ENCODE results near the gene TACR1.
"Not testable (repeated sequence)": the region's sequence is repeated elsewhere in the genome, so short reads cannot be mapped to it uniquely, and the experiment has no call there.

Gene TACR1

DNA sequence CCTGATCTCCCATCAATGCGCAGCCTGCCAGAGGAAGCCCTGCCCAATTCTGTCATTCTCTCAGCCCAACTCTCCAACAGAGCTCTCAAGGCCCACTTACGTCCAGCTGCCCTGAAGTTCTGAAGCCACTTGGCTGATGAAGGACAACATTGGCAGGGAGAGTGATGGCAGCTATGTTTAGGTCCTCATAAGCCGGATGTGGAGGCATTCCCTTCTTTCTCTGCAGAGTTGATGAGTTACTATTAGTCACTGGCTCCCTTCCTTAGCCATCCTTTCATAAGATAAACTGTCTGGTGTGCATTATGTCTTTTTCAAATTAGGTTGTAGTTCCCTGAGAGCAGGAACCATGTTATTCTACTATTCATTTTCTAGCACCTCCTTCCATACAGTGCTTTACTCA, 22.5 kb upstream of the TACR1 start:
- Mint-ChIP-seq H3K9me3 (peaks cover 37% of the 10 kb centered on the region), H3K27me3 (ENCODE audit: low read depth, poor library complexity) (peaks cover 19% of the 10 kb centered on the region), H3K27ac (no peak overlapping the region), H3K4me1 (peaks cover 6% of the 10 kb centered on the region), H3K4me3 (no peak overlapping the region), H3K36me3 (ENCODE audit: low read depth) (no peaks in the 10 kb centered on the region)
- no peak for DNase-seq
- TF ChIP-seq, protein P1, sequence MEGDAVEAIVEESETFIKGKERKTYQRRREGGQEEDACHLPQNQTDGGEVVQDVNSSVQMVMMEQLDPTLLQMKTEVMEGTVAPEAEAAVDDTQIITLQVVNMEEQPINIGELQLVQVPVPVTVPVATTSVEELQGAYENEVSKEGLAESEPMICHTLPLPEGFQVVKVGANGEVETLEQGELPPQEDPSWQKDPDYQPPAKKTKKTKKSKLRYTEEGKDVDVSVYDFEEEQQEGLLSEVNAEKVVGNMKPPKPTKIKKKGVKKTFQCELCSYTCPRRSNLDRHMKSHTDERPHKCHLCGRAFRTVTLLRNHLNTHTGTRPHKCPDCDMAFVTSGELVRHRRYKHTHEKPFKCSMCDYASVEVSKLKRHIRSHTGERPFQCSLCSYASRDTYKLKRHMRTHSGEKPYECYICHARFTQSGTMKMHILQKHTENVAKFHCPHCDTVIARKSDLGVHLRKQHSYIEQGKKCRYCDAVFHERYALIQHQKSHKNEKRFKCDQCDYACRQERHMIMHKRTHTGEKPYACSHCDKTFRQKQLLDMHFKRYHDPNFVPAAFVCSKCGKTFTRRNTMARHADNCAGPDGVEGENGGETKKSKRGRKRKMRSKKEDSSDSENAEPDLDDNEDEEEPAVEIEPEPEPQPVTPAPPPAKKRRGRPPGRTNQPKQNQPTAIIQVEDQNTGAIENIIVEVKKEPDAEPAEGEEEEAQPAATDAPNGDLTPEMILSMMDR (IDR thresholded peaks at IDR 0.05) = no peak

DNA sequence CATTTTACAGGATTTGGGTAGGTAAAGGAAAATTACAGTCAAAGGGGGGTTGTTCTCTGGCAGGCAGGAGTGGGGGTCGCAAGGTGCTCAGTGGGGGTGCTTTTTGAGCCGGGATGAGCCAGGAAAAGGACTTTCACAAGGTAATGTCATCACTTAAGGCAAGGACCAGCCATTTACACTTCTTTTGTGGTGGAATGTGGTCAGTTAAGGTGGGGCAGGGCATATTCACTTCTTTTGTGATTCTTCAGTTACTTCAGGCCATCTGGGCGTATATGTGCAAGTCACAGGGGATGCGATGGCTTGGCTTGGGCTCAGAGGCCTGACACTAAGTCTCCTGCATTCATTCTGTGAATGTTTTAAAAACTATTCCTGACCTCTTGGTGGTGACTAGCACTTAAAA, 19.9 kb upstream of the TACR1 start:
- DNase-seq; H3K36me3 Mint-ChIP-seq (ENCODE audit: low read depth); H3K4me3 Mint-ChIP-seq; H3K27ac Mint-ChIP-seq; H3K4me1 Mint-ChIP-seq: not testable (repeated sequence)
- H3K9me3 Mint-ChIP-seq = peaks cover 37% of the 10 kb centered on the region
- peaks cover 21% of the 10 kb centered on the region for H3K27me3 Mint-ChIP-seq (ENCODE audit: low read depth, poor library complexity)

DNA sequence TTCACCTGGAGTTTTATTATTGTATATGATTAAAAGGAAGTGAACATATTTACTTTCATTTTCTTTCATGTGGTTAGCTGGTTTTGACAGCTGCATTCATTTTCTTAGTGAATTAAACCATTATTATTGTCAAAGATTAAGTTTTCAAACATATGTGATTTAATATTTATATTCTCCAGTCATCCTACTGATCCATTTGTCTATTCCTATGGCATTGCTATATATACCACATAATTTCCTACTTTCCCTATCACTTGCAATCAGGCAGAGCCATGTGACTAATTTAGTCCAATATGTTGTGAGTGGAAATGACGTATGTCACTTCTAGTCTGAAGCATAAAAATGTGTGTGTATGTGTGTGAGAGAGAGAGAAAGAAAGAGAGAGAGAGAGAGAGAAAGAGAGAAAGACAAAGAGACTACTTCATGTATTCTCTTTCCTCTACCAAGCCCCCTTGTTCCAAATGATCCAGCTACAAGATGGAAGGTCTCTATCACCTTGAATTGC, 12.0 kb upstream of the TACR1 start:
- no peak for DNase-seq
- Mint-ChIP-seq H3K4me1 (peaks cover 5% of the 10 kb centered on the region), H3K4me3 (no peak overlapping the region), H3K27ac (no peak overlapping the region), H3K27me3 (ENCODE audit: low read depth, poor library complexity) (peaks cover 3% of the 10 kb centered on the region), H3K36me3 (ENCODE audit: low read depth) (no peaks in the 10 kb centered on the region), H3K9me3 (no peaks in the 10 kb centered on the region)
- TF ChIP-seq, protein P1 (IDR thresholded peaks at IDR 0.05) = no peak

DNA sequence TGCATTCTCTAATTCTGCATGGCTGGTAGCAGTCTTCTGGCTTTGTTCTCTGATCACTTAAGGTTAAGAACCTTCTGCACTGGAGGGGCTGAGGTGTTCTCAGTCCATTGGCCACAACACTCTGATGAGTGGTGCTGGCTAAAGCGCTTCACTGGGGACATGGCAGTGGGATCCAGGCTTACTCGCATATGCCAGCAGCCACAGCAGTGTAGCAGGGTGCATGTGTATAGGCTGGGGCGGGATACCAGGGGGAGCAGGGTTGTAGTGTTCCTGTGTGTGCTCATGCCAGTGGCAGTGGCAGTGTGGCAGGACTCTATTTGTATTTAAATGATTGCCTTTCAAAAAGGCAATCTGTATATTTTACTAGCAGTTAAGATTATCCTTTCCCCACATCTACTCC, 11.1 kb upstream of the TACR1 start:
- no peak for DNase-seq
- peaks cover 11% of the 10 kb centered on the region for H3K27me3 Mint-ChIP-seq (ENCODE audit: low read depth, poor library complexity)
- TF ChIP-seq, protein P1 (IDR thresholded peaks at IDR 0.05) = no peak
- no peak overlapping the region for H3K4me3 Mint-ChIP-seq
- peaks cover 5% of the 10 kb centered on the region for H3K4me1 Mint-ChIP-seq
- no peaks in the 10 kb centered on the region for H3K36me3 Mint-ChIP-seq (ENCODE audit: low read depth)
- no peaks in the 10 kb centered on the region for H3K9me3 Mint-ChIP-seq
- H3K27ac Mint-ChIP-seq = no peak overlapping the region

DNA sequence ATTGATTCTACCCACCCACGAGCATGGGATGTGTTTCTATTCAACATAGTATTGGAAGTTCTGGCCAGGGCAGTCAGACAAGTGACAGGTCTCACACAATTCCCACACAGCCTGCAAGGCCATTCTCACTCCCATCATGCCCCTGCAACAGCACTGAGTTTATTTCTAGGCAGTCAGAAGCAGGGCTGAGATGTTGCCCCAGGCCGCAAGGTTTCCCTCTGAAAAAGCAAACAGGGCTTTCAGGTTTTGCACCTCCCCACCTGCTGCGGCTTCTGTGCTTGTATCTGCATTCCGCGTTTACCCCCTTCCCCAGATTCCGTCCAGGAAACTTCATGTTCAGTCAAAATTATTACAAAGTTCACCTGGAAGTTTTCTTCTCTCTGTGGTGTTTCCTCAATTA, 9.4 kb upstream of the TACR1 start:
- TF ChIP-seq, protein P1 (IDR thresholded peaks at IDR 0.05) = no peak
- H3K4me3 Mint-ChIP-seq = no peak overlapping the region
- no peak for DNase-seq
- no peak overlapping the region for H3K27ac Mint-ChIP-seq
- H3K36me3 Mint-ChIP-seq (ENCODE audit: low read depth) = no peaks in the 10 kb centered on the region
- peaks cover 28% of the 10 kb centered on the region for H3K27me3 Mint-ChIP-seq (ENCODE audit: low read depth, poor library complexity)
- no peaks in the 10 kb centered on the region for H3K9me3 Mint-ChIP-seq
- peaks cover 5% of the 10 kb centered on the region for H3K4me1 Mint-ChIP-seq

DNA sequence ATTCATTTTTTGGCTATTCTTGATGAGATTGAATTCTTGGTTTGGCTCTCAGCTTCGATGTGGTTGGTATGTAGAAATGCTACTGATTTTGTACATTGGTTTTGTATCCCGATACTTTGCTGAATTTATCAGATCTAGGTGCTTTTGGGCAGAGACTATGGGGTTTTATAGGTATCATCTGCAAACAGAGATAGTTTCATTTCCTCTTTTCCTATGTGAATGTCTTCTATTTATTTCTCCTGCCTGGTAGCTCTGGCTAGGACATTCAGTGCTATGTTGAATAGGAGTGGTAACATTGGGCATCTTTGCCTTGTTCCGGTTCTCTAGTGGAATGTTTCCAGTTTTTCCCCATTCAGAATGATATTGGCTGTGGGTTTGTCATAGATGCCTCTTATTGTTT, 5.5 kb upstream of the TACR1 start:
- TF ChIP-seq, protein P1 (IDR thresholded peaks at IDR 0.05) = no peak
- no peak overlapping the region for H3K27ac Mint-ChIP-seq
- H3K36me3 Mint-ChIP-seq (ENCODE audit: low read depth) = no peaks in the 10 kb centered on the region
- peaks cover 65% of the 10 kb centered on the region for H3K27me3 Mint-ChIP-seq (ENCODE audit: low read depth, poor library complexity)
- no peak overlapping the region for H3K4me3 Mint-ChIP-seq
- H3K4me1 Mint-ChIP-seq = peaks cover 16% of the 10 kb centered on the region
- DNase-seq = no peak
- H3K9me3 Mint-ChIP-seq = no peaks in the 10 kb centered on the region
